Activated B cell treated with CpG ODN at 0.5 μM for 24 hours (primary cell): ENCODE measurements around the gene IL19. TPM values are rescaled to one million over a fixed set of nuclear protein-coding genes. Genes with fewer than 3 reads are reported as not detected.

ENCODE experiments used
- ATAC-seq: fragments of 200-7000 bp; cut with Tn5 transposase; one replicate; pipeline ENCODE4 v1.10.0; 2021; ENCODE audit warnings: low read depth, mild to moderate bottlenecking, moderate library complexity
- CTCF ChIA-PET: fragments of 350-600 bp; sonication (Branson Sonifier 250); formaldehyde crosslinking; loops from one replicate; lab custom pipeline; 2021; ENCODE audit warnings: antibody characterized with exemption; lab: Charles Lee
- POLR2A ChIA-PET: fragments of 350-600 bp; sonication (Branson Sonifier 250); formaldehyde crosslinking; loops from one replicate; lab custom pipeline; 2021; ENCODE audit warnings: antibody characterized with exemption; lab: Charles Lee
- DNase-seq: peaks from one replicate; pipeline ENCODE4 v3.0.0; 2022
- H3K27ac Mint-ChIP-seq: one replicate; pipeline ENCODE4 v1.8.0; 2020; ENCODE audit warnings: mixed read lengths
- H3K27me3 Mint-ChIP-seq: one replicate; pipeline ENCODE4 v1.8.0; 2021; ENCODE audit warnings: mixed read lengths
- H3K36me3 Mint-ChIP-seq: one replicate; pipeline ENCODE4 v1.8.0; 2021; ENCODE audit warnings: low read depth, mixed read lengths
- H3K4me1 Mint-ChIP-seq: one replicate; pipeline ENCODE4 v1.8.0; 2021; ENCODE audit warnings: mixed read lengths
- H3K4me3 Mint-ChIP-seq: one replicate; pipeline ENCODE4 v1.8.0; 2020; ENCODE audit warnings: mild to moderate bottlenecking, mixed read lengths
- H3K9me3 Mint-ChIP-seq: one replicate; pipeline ENCODE4 v1.8.0; 2020; ENCODE audit warnings: mixed read lengths
- CTCF ChIP-seq: fragments of 200-600 bp; IDR thresholded peaks from one replicate; pipeline ENCODE4 v1.8.0; 2022; ENCODE audit warnings: antibody characterized with exemption, mild to moderate bottlenecking
- intact Hi-C: fragments of 100-400 bp; cut with micrococcal nuclease; formaldehyde crosslinking; loops from one replicate; pipeline ENCODE4 v1.15.1; 2024
- total RNA-seq: library from RNA; stranded (reverse); gene quantifications from 2 replicates; pipeline ENCODE4 v1.2.3, GENCODE V29; 2022

IL19 gene
- total RNA-seq, 1 donor from 2014 or later = not detected

DNA sequence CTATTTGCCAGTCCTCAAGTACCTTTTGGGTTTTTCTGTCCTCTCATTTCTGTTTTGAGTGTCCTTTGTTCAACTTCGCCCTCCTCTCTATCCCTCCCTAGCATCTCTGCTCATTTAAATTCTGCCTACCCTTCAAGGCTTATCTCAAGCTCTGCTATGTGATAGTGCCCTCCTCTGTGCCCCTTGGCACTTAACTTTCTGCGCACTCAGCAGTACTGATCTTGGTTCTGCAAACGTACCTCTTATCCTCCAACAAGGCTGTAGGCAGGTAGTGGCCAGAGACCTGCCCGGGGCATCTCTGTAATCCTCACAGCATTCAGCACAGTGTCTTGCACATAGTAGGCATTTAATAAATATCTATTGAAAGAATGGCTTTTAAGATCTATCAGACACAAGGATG is 89.6 kb downstream of the IL19 start:
- Mint-ChIP-seq H3K27ac (no peak overlapping the region), H3K9me3 (no peaks in the 10 kb centered on the region), H3K27me3 (peaks cover 21% of the 10 kb centered on the region), H3K36me3 (no peaks in the 10 kb centered on the region), H3K4me3 (no peak overlapping the region), H3K4me1 (peaks cover 10% of the 10 kb centered on the region)
- no peak for TF ChIP-seq CTCF
- DNase-seq = no peak
- ChIA-PET CTCF (interaction anchor here (1.4 to 1.7 kb wide), 4 partner anchors 51 to 122 kb away, joined by 3 to 5 read pairs (median 4); no protein-coding TSS in a partner anchor), POLR2A (interaction anchor here (1.0 kb wide), 1 partner anchor 12 kb away, joined by 3 read pairs; no protein-coding TSS in a partner anchor)
- intact Hi-C loops = loop anchor here (10.0 kb wide), 1 partner anchor 45 kb away; no protein-coding TSS in a partner anchor
- ATAC-seq = no peak

DNA sequence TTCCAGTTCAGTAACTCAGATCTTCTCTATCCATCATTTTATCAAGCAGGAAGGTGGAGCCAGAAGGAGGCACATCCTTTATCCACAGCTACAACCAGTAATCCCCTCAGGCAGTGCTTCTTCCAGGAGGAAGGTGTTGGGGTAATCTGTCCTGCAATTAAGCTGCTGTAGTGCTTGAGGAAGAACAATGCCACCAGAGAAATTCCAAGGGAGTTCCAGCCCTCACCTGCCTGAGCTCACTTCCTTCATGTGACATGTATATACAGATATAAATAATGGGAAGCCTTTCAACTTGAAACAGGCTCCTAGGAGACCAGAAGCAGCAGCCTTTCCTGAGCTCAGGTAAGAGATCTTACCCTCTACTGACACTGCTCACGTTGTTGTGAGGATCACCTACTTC is 92.7 kb downstream of the IL19 start:
- no peak for DNase-seq
- TF ChIP-seq CTCF = no peak
- CTCF ChIA-PET = interaction anchor here (1.2 to 5.6 kb wide), 4 partner anchors 46 to 119 kb away, joined by 3 to 47 read pairs (median 6); no protein-coding TSS in a partner anchor

GRCh38 chr1:206864939-206865671 is 94.5 kb downstream of the IL19 start, which contains the start of gene IL20:
TSS of gene IL20 (plus strand) at chr1:206865623. CDS start at chr1:206865853, 230 bp downstream.
- peaks cover 6% of the 10 kb centered on the region for H3K4me1 Mint-ChIP-seq
- ChIA-PET POLR2A (no interaction called here), CTCF (interaction anchor here (0.6 to 5.6 kb wide), 12 partner anchors 9 to 135 kb away, joined by 3 to 47 read pairs (median 5); no protein-coding TSS in a partner anchor)
- TF ChIP-seq CTCF = peak; percentile 43
- no peaks in the 10 kb centered on the region for H3K9me3 Mint-ChIP-seq
- peaks cover 26% of the 10 kb centered on the region for H3K27me3 Mint-ChIP-seq
- H3K36me3 Mint-ChIP-seq = no peaks in the 10 kb centered on the region
- no peak within 1 kb of the TSS for H3K4me3 Mint-ChIP-seq
- no peak within 1 kb of the TSS for H3K27ac Mint-ChIP-seq
- DNase-seq (peak; percentile 72), ATAC-seq (peak; percentile 90)
- intact Hi-C loops = loop anchor here (1.0 to 10.0 kb wide), 5 partner anchors 46 to 131 kb away; no protein-coding TSS in a partner anchor

More for the DNA sequence above, 92.7 kb downstream of the IL19 start:
- no peaks in the 10 kb centered on the region for H3K9me3 Mint-ChIP-seq
- peaks cover 8% of the 10 kb centered on the region for H3K4me1 Mint-ChIP-seq
- intact Hi-C loops = loop anchor here (10.0 kb wide), 1 partner anchor 48 kb away; no protein-coding TSS in a partner anchor
- H3K4me3 Mint-ChIP-seq = no peak overlapping the region
- peaks cover 23% of the 10 kb centered on the region for H3K27me3 Mint-ChIP-seq
- H3K27ac Mint-ChIP-seq = no peak overlapping the region
- no peaks in the 10 kb centered on the region for H3K36me3 Mint-ChIP-seq
- POLR2A ChIA-PET = no interaction called here
- ATAC-seq = no peak

DNA sequence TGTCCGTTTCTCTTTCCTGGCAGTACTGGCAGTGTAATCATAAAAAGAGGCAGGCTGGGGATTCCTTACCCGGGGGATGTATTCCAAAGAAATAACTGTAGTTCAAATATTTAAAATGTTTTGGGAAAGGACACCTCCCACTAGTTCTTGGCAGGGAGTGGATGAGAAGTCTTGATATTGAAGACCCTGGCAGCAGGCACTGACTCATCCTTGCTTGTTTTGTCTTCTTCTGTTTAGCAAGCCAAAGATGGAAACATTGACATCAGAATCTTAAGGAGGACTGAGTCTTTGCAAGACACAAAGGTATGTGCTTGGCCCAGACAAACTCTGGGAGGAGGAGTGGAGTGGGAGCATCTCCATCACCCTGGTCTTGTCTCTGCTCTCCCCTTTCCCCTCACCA is 95.5 kb downstream of the IL19 start:
- no peak overlapping the region for H3K27ac Mint-ChIP-seq
- DNase-seq = no peak
- CTCF ChIA-PET = interaction anchor here (2.2 to 5.6 kb wide), 3 partner anchors 47 to 70 kb away, joined by 11 to 47 read pairs (median 29); no protein-coding TSS in a partner anchor

More for the DNA sequence above, 95.5 kb downstream of the IL19 start:
- H3K4me3 Mint-ChIP-seq = no peak overlapping the region
- H3K27me3 Mint-ChIP-seq = peaks cover 21% of the 10 kb centered on the region
- no peaks in the 10 kb centered on the region for H3K36me3 Mint-ChIP-seq
- H3K4me1 Mint-ChIP-seq = peaks cover 6% of the 10 kb centered on the region
- intact Hi-C loops = loop anchor here (10.0 kb wide), 1 partner anchor 51 kb away; no protein-coding TSS in a partner anchor
- no peaks in the 10 kb centered on the region for H3K9me3 Mint-ChIP-seq
- ATAC-seq = no peak
- no peak for TF ChIP-seq CTCF
- POLR2A ChIA-PET = interaction anchor here (1.1 kb wide), 1 partner anchor 65 kb away, joined by 4 read pairs; no protein-coding TSS in a partner anchor
